Uterus (tissue), 2 donors: ENCODE data around the gene INSRR.

Experiments
- POLR2A ChIP-seq, 2 donors: fragments of 450-650 bp; IDR thresholded peaks; one replicate each; pipeline ENCODE4 v1.6.1; 2016; ENCODE audit warnings: antibody characterized with exemption in 2 of 2, mild to moderate bottlenecking in 1 of 2, moderate library complexity in 1 of 2
- TF ChIP-seq, protein P1 (sequence below), 4 experiments: fragments of 200-600 bp in 2 of 4; fragments of 450-650 bp in 2 of 4; sonication (generic) in 2 of 4; IDR thresholded peaks; one replicate each; pipeline ENCODE4 v1.5.1; 2016 to 2019; ENCODE audit warnings: antibody characterized with exemption in 4 of 4, mild to moderate bottlenecking in 2 of 4, moderate library complexity in 1 of 4

DNA sequence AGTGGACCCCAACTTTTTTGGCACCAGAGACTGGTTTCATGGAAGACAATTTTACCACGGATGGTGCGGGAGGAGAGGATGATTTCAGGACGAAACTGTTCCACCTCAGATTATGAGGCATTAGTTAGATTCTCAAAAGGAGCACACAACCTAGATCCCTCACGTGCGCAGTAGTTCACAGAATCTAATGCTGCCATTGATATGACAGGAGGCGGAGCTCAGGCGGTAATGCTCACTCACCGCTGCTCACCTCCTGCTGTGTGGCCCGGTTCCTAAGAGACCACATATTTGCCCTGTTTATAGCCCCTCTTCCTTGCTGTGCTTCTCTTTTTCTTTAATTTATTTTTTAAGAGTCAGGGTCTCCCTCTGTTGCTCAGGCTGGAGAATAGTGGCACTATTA is 6.3 kb upstream of the INSRR start:
- TF ChIP-seq, protein P1, sequence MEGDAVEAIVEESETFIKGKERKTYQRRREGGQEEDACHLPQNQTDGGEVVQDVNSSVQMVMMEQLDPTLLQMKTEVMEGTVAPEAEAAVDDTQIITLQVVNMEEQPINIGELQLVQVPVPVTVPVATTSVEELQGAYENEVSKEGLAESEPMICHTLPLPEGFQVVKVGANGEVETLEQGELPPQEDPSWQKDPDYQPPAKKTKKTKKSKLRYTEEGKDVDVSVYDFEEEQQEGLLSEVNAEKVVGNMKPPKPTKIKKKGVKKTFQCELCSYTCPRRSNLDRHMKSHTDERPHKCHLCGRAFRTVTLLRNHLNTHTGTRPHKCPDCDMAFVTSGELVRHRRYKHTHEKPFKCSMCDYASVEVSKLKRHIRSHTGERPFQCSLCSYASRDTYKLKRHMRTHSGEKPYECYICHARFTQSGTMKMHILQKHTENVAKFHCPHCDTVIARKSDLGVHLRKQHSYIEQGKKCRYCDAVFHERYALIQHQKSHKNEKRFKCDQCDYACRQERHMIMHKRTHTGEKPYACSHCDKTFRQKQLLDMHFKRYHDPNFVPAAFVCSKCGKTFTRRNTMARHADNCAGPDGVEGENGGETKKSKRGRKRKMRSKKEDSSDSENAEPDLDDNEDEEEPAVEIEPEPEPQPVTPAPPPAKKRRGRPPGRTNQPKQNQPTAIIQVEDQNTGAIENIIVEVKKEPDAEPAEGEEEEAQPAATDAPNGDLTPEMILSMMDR (IDR thresholded peaks at IDR 0.05) = no peak
- no peak for TF ChIP-seq POLR2A (IDR thresholded peaks at IDR 0.05)
